ENCODE results near the gene SPTBN4. TPM values are rescaled to one million over a fixed set of nuclear protein-coding genes. Genes with fewer than 3 reads are reported as not detected.
"Not testable (repeated sequence)": the region's sequence is repeated elsewhere in the genome, so short reads cannot be mapped to it uniquely, and the experiment has no call there.

Gene SPTBN4
- total RNA-seq, 3 donors from 2014 or later = 1.3 to 1.6 (median 1.6) TPM

DNA sequence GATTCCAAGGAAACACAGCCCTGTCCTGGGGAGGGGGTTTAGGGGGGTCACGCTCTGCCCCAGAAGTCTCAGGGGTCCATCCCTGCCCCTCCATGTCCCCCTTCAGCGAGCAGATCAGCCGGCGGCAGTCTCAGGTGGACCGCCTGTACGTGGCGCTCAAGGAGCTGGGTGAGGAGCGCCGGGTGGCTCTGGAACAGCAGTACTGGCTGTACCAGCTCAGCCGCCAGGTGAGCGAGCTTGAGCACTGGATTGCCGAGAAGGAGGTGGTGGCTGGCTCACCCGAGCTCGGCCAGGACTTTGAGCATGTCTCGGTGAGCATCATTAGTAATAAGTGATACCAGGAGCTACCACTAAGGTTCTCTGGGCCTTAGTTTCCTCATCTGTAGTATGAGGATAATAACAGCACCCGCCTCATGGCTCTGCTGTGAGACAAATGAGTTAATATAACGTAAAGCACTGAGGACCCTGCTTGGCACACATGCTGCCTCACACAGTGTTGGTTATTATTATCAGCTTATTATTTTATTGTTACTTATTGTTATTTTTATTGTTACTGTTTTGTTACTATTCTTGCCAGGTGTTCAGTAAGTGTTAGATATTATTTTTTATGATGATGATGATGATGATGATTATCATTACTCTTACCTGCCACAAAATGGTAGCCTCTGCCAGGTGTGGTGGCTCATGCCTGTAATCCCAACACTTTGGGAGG lies 89.3 kb downstream of the SPTBN4 start:
- Histone ChIP-seq H3K27ac (no peak overlapping the region), H3K9me3 (no peaks in the 10 kb centered on the region), H3K4me1 (no peaks in the 10 kb centered on the region), H3K4me3 (no peak overlapping the region), H3K36me3 (no peaks in the 10 kb centered on the region), H3K27me3 (peaks cover 0 to 15% of the 10 kb centered on the region in 2 donors)
- TF ChIP-seq POLR2A (IDR thresholded peaks at IDR 0.05) (no peak), POLR2AphosphoS5 (IDR thresholded peaks at IDR 0.05) (no peak), CTCF (IDR thresholded peaks at IDR 0.05) (no peak)
- no peak for DNase-seq (ENCODE audit: low spot score in 2 of 2)
- intact Hi-C loops (cut with DNase I; ENCODE audit: low total_unique reads) = no loop called here

DNA sequence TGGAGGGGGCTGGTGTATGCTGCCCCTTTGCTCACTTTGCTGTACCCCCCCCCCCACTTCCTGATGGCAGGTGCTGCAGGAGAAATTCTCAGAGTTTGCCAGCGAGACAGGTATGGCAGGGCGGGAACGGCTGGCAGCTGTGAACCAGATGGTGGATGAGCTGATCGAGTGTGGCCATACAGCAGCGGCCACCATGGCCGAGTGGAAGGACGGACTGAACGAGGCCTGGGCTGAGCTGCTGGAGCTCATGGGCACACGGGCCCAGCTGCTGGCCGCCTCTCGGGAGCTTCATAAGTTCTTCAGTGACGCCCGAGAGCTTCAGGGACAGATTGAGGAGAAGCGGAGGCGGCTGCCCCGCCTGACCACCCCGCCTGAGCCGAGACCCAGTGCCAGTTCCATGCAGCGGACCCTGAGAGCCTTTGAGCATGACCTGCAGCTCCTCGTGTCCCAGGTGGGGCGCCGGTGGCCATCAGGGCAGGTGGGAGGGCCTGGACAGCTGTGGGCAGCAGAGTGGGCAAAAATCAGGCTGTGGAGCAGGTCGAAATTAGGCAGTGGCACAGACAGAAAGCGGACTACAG lies 90.2 kb downstream of the SPTBN4 start:
- intact Hi-C loops (cut with DNase I; ENCODE audit: low total_unique reads) = no loop called here
- Histone ChIP-seq H3K27ac (no peak overlapping the region), H3K4me3 (no peak overlapping the region), H3K4me1 (no peaks in the 10 kb centered on the region), H3K27me3 (peaks cover 0 to 15% of the 10 kb centered on the region in 2 donors), H3K36me3 (no peaks in the 10 kb centered on the region), H3K9me3 (no peaks in the 10 kb centered on the region)
- DNase-seq (ENCODE audit: low spot score in 2 of 2) = no peak
- TF ChIP-seq POLR2A (IDR thresholded peaks at IDR 0.05) (no peak), CTCF (IDR thresholded peaks at IDR 0.05) (no peak), POLR2AphosphoS5 (IDR thresholded peaks at IDR 0.05) (no peak)

DNA sequence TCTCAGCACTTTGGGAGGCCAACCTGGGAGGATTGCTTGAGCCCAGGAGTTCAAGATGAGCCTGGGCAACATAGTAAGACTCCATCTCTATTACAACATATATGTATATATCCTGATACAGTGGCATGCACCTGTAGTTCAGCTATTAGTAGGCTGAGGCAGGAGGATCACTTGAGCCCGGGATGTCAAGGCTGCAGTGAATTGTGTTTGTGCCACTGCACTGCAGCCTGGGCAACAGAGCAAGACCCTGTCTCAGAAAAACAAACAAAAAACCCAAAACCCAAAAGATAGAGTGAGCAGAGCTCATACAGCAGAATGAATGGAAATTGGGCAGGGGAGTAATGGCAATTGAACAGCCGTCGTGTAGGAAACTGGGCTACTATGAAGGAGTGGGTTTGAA lies 92.6 kb downstream of the SPTBN4 start:
- Histone ChIP-seq H3K36me3 (no peaks in the 10 kb centered on the region), H3K4me1 (no peaks in the 10 kb centered on the region), H3K4me3 (no peak overlapping the region), H3K27me3 (peaks cover 0 to 7% of the 10 kb centered on the region in 2 donors), H3K27ac (no peak overlapping the region), H3K9me3 (no peaks in the 10 kb centered on the region)
- TF ChIP-seq CTCF (IDR thresholded peaks at IDR 0.05) (no peak), POLR2A (IDR thresholded peaks at IDR 0.05) (no peak), POLR2AphosphoS5 (IDR thresholded peaks at IDR 0.05) (no peak)
- DNase-seq (ENCODE audit: low spot score in 2 of 2) = no peak
- intact Hi-C loops (cut with DNase I; ENCODE audit: low total_unique reads) = no loop called here

DNA sequence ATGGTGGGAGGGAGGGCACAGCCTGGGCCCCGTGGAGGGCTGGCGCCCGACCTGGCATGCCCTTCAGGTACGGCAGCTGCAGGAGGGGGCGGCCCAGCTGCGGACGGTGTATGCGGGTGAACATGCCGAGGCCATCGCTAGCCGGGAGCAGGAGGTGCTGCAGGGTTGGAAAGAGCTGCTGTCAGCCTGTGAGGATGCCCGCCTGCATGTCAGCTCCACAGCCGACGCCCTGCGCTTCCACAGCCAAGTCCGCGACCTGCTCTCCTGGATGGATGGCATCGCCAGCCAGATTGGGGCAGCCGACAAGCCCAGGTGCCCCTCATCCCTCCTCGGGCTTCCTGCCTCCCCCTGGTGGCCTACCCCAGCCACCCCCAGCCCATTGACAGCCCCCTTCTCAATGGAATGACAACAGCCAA lies 93.3 kb downstream of the SPTBN4 start:
- H3K27me3 ChIP-seq = peaks cover 0 to 1% of the 10 kb centered on the region in 2 donors
- no peaks in the 10 kb centered on the region for H3K9me3 ChIP-seq
- DNase-seq (ENCODE audit: low spot score in 2 of 2) = no peak
- H3K27ac ChIP-seq = no peak overlapping the region
- H3K4me3 ChIP-seq = no peak overlapping the region
- no peaks in the 10 kb centered on the region for H3K36me3 ChIP-seq
- TF ChIP-seq CTCF (IDR thresholded peaks at IDR 0.05) (no peak), POLR2A (IDR thresholded peaks at IDR 0.05) (no peak), POLR2AphosphoS5 (IDR thresholded peaks at IDR 0.05) (no peak)
- H3K4me1 ChIP-seq = no peaks in the 10 kb centered on the region
- intact Hi-C loops (cut with DNase I; ENCODE audit: low total_unique reads) = no loop called here

DNA sequence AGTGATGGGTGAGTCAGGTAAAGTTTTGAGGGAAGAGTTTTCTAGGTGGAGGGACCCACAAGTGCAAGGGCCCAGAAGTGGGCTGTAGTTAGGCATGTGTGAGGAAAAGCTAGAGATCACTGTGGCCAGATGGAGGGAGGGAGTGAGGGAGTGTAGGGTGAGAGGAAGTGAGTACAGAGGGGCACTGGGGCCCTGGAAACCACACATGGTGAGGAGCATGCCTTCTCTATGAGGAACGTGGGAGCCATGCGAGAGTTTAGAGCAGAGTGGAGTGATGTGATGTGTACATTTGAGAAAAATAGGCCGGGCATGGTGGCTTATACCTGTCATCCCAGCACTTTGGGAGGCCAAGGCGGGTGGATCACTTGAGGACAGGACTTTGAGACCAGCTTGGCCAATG lies 95.1 kb downstream of the SPTBN4 start:
- peaks cover 0 to 19% of the 10 kb centered on the region in 2 donors for H3K27me3 ChIP-seq
- intact Hi-C loops (cut with DNase I; ENCODE audit: low total_unique reads) = no loop called here
- no peaks in the 10 kb centered on the region for H3K4me1 ChIP-seq
- no peaks in the 10 kb centered on the region for H3K36me3 ChIP-seq
- H3K9me3 ChIP-seq = no peaks in the 10 kb centered on the region
- DNase-seq (ENCODE audit: low spot score in 2 of 2) = no peak
- TF ChIP-seq CTCF (IDR thresholded peaks at IDR 0.05) (no peak), POLR2AphosphoS5 (IDR thresholded peaks at IDR 0.05) (no peak), POLR2A (IDR thresholded peaks at IDR 0.05) (no peak)
- no peak overlapping the region for H3K4me3 ChIP-seq
- H3K27ac ChIP-seq = no peak overlapping the region

GRCh38 chr19:40564535-40564934 lies 97.7 kb downstream of the SPTBN4 start:
- H3K36me3 ChIP-seq = not testable (repeated sequence)
- H3K27me3 ChIP-seq = peaks cover 4 to 34% of the 10 kb centered on the region in 2 donors

More at GRCh38 chr19:40564535-40564934, 97.7 kb downstream of the SPTBN4 start:
- H3K27ac ChIP-seq; H3K4me1 ChIP-seq; intact Hi-C loops (cut with DNase I; ENCODE audit: low total_unique reads); DNase-seq (ENCODE audit: low spot score in 2 of 2); H3K4me3 ChIP-seq; H3K9me3 ChIP-seq: not testable (repeated sequence)
